SK-N-MC (cell line): Measurements from ENCODE around the gene NOD2.

ENCODE experiments used
- DNase-seq: peaks from one replicate; pipeline ENCODE4 v3.0.0-alpha.2; 2011; ENCODE audit warnings: low read depth, low spot score
- H3K27ac ChIP-seq: fragments of 200-600 bp; sonication (generic); 2 replicates; pipeline ENCODE4 v1.5.1; 2016; ENCODE audit warnings: mixed run types
- H3K36me3 ChIP-seq: fragments of 200-600 bp; sonication (generic); 2 replicates; pipeline ENCODE4 v1.6.1; 2017; ENCODE audit warnings: antibody characterized with exemption, low read length, mixed read lengths; ENCODE audit not compliant: insufficient read depth
- H3K4me3 ChIP-seq: fragments of 200-600 bp; sonication (generic); 2 replicates; pipeline ENCODE4 v1.5.1; 2016
- H3K9ac ChIP-seq: fragments of 200-600 bp; sonication (generic); 2 replicates; pipeline ENCODE4 v1.8.0; 2017; ENCODE audit warnings: mixed run types, mixed read lengths; ENCODE audit not compliant: insufficient read length
- H3K9me3 ChIP-seq: fragments of 200-600 bp; sonication (generic); 2 replicates; pipeline ENCODE4 v1.6.1; 2017; ENCODE audit warnings: low read depth, mild to moderate bottlenecking, antibody characterized with exemption, low read length, moderate library complexity, mixed read lengths
- EZH2 ChIP-seq: fragments of 200-600 bp; sonication (generic); IDR thresholded peaks from one replicate; pipeline ENCODE4 v1.6.1; 2017; ENCODE audit warnings: antibody characterized with exemption
- FOXP2 ChIP-seq: optimal IDR thresholded peaks from 2 replicates; pipeline ENCODE3; 2011; ENCODE audit warnings: mild to moderate bottlenecking, moderate library complexity; ENCODE audit not compliant: insufficient read depth; ENCODE audit errors: extremely low read length, control extremely low read depth
- POLR2AphosphoS5 ChIP-seq: IDR thresholded peaks from 2 replicates; pipeline ENCODE4 v1.6.1; 2012; ENCODE audit warnings: mild to moderate bottlenecking, low read depth, low read length, borderline replicate concordance

Gene NOD2

DNA sequence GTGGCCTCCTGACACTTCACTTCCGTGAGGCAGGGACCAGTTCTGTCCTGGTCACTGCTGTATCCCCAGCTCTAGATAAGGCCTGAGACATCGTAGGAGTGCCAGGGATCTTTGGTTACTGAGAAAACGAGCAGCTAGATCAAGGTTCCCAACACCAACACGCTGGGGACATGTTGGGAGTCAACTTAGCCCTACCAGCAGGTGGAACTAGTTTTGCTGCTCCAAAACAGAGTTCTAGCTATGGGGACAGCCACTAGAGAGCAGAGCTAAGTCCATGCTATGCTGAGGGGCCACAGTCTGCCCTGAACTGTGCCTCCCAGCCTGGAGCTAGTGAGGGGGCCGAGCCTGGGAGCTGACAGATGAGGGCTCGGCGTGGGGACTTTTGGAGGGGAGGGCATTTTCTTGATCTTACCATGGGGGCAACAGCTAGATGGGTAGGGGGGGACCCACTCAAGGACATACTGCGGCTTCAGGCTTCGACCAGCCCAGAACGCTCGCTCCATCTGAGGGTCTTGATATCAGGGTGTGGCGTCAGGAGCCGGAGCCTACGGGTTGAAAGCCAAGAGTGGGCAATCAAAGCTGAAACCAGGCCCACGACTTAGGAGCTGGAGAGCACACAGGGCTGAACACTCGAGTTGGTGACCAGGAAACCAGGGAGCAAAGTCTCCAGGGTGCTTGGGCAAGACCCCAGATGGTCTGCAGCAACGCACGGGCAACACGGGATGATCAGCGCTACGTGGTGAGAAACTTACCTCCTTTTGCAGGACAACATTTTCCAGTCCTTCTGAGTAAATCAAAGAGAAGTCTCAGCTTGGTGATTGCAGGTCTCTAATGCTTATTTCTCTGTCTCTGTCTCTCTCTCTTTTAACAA is 25.7 kb upstream of the NOD2 start:
- Histone ChIP-seq H3K9ac (no peak overlapping the region), H3K4me3 (no peak overlapping the region), H3K9me3 (no peaks in the 10 kb centered on the region), H3K36me3 (no peaks in the 10 kb centered on the region), H3K27ac (no peak overlapping the region)
- no peak for TF ChIP-seq EZH2
- TF ChIP-seq POLR2AphosphoS5 = no peak
- no peak for TF ChIP-seq FOXP2
- DNase-seq = no peak

DNA sequence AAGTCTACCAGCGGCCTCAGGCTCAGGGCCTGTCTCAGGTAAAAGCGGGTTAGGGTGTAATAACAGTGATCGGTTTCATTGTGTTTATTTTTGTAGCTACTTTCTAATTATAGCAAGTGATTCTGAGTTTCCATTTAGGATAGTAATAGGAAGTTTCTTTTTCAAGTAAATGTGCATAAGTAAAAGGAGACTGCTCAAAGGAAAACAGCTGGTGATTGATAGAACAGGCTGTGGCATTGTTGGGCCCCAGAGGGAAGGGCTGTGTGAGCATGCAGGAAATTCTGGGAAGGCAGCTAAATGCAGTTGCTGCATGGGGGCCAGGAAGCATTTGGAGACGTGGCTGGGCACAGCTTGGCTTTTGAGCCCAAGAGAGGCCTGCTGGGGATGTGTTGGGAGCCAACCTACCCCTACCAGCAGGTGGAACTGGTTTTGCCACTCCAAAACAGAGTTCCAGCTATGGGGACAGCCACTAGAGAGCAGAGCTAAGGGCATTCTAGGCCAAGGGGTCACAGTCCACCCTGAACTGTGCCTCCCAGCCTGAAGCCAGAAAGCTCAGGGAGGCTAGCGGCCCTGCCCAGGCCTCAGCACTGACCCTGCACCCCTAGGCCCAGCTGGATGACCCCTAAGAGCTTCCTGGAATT is 24.9 kb upstream of the NOD2 start:
- no peak overlapping the region for H3K9ac ChIP-seq
- no peaks in the 10 kb centered on the region for H3K9me3 ChIP-seq
- no peak for TF ChIP-seq POLR2AphosphoS5
- no peak for TF ChIP-seq FOXP2
- no peaks in the 10 kb centered on the region for H3K36me3 ChIP-seq
- no peak for DNase-seq
- H3K4me3 ChIP-seq = no peak overlapping the region
- H3K27ac ChIP-seq = no peak overlapping the region

DNA sequence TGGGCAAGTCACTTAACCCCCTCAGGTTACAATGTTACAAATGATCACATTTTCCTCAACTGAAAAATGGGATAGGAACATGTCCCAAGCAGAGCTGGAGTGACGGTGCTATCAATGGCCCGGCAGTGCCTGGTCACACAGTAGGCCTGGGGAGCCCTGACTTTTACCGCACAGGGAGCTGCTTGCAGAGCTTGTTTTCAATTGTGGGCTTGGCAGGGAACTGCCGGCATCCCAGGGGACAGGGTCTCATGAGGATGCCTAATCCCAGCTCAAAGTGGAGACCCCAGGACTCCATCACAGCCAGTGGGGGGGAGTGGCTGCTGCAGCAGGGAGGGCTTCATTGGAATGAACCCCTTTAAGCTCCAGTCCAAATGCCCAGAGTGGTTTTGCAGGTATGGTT is 23.7 kb upstream of the NOD2 start:
- no peak for DNase-seq
- Histone ChIP-seq H3K36me3 (no peaks in the 10 kb centered on the region), H3K9ac (no peak overlapping the region), H3K9me3 (no peaks in the 10 kb centered on the region), H3K4me3 (no peak overlapping the region), H3K27ac (no peak overlapping the region)
- no peak for TF ChIP-seq FOXP2
- no peak for TF ChIP-seq POLR2AphosphoS5
- no peak for TF ChIP-seq EZH2

GRCh38 chr16:50670476-50670875 is 22.9 kb upstream of the NOD2 start:
- DNase-seq = no peak
- H3K9ac ChIP-seq = no peak overlapping the region
- no peak overlapping the region for H3K4me3 ChIP-seq
- no peaks in the 10 kb centered on the region for H3K36me3 ChIP-seq
- H3K9me3 ChIP-seq = no peaks in the 10 kb centered on the region
- TF ChIP-seq FOXP2 = no peak
- no peak for TF ChIP-seq EZH2
- no peak for TF ChIP-seq POLR2AphosphoS5
- H3K27ac ChIP-seq = no peak overlapping the region

DNA sequence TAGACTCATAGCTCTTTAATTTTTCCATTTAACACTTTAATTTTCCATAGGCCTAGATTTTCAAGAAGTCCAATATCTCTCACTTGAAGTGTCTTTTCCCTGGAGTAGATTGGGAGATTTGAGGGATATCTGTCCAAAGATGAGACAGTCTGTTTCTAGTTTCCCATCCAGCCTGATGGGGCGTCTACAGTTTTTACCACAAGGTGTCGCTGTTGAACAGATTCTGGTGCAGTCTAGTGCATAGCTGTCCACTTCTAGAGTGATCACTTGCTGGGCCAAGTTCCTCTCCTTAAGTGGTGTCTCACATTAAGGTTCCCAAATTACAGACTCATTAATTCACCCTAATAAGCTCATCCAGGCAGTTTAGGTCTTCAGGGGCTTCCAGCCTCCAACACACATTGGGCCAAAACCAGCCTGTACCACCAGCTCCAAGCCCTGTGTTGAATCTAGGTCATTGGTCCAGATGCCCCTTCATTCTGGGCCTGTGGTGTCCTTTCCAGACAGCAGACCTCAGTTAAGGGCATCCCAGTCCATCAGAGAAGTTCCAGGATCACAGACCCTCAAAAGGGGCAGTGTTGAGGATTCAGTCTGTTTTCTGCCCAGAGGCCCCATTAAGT is 21.7 kb upstream of the NOD2 start:
- TF ChIP-seq FOXP2 (no peak), POLR2AphosphoS5 (no peak), EZH2 (no peak)
- H3K9ac ChIP-seq = no peak overlapping the region
- H3K36me3 ChIP-seq = no peaks in the 10 kb centered on the region
- no peak for DNase-seq
- no peak overlapping the region for H3K4me3 ChIP-seq
- no peaks in the 10 kb centered on the region for H3K9me3 ChIP-seq
- no peak overlapping the region for H3K27ac ChIP-seq

DNA sequence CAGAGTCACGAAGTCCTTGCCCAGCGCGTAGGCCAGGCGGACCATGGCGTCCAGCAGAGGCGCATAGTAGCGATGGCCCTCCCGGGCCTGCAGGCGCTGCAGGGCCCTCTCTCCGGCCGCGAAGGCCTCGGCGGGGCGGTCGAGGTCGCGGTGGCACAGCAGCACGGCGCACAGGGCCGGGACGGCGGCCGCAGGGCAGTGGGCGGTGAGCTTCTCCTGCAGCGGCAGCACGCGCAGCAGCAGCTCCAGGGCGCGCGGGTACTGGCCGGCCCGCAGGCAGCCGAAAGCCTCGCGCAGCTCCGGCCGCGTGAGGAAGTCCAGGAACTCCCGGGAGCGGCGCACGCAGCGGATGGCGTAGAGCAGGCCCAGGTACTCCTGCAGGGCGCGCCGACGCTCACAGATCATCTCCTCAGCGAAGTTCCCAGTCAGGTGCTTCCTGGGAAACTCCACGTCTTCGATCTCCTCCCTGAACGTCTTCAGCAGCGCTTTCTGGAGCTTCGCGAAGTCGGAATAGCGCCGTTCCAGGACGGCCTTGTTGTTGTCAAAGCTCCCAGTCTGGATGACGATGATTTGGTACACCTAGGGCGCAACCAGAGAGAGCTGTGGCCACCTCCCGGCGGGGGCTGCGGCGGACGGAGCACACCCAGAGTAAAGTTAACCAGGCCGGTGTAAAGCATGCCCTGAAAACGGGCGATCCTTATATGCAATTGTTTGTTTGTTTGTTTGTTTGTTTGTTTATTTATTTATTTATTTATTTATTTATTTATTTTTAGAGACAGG is 19.7 kb upstream of the NOD2 start:
- TF ChIP-seq FOXP2 (no peak), EZH2 (no peak), POLR2AphosphoS5 (no peak)
- no peak for DNase-seq
- H3K9me3 ChIP-seq = no peaks in the 10 kb centered on the region
- H3K36me3 ChIP-seq = no peaks in the 10 kb centered on the region
- H3K4me3 ChIP-seq = no peak overlapping the region
- H3K9ac ChIP-seq = no peak overlapping the region
- no peak overlapping the region for H3K27ac ChIP-seq

- no peak for DNase-seq
- TF ChIP-seq FOXP2 (no peak), EZH2 (no peak), POLR2AphosphoS5 (no peak)
- no peaks in the 10 kb centered on the region for H3K36me3 ChIP-seq
Observed at GRCh38 chr16:50674831-50675230, 18.6 kb upstream of the NOD2 start.

More at GRCh38 chr16:50674831-50675230, 18.6 kb upstream of the NOD2 start:
- Histone ChIP-seq H3K9me3 (no peaks in the 10 kb centered on the region), H3K4me3 (no peak overlapping the region), H3K27ac (no peak overlapping the region), H3K9ac (no peak overlapping the region)
